PFSK-1 (cell line): ENCODE measurements around the gene RPUSD1.

Experiments used
- POLR2AphosphoS5 ChIP-seq: IDR thresholded peaks from 2 replicates; pipeline ENCODE4 v1.6.1; 2012; ENCODE audit warnings: low read depth, mild to moderate bottlenecking, control low read depth, low read length, moderate library complexity
- SIN3A ChIP-seq: IDR thresholded peaks from 2 replicates; pipeline ENCODE4 v1.6.1; 2012; ENCODE audit warnings: mild to moderate bottlenecking, low read length, moderate library complexity, borderline replicate concordance; ENCODE audit not compliant: insufficient read depth

GRCh38 chr16:820748-821147 is 32.6 kb upstream of the RPUSD1 start:
- no peak for TF ChIP-seq POLR2AphosphoS5
- TF ChIP-seq SIN3A = no peak
